HG02588 (cell line): Measurements from ENCODE around the gene RMP24.

Source experiments
- ATAC-seq: cut with Tn5 transposase; IDR thresholded peaks from one replicate; pipeline ENCODE4 v1.9.1; 2021; ENCODE audit warnings: mild to moderate bottlenecking, moderate library complexity; ENCODE audit not compliant: unreplicated experiment

RMP24 gene

DNA sequence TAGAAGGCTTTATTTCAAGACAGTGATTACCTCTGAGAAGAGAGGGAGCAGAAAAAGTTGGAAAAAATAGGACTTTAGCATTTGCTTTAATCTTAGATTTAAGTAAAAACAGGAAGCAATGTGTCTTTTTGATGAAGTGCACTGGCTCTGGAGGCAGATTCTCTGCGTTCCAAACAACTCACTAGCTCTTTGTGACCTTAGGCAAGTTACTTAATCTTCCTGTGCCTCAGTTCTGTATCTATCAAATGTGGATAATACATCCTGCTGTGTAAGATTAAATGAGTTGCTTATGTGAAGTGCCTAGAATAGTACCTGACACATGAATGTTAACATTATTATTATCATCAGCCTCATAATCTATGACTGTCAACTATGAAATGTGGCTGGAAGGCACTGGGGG, 52.5 kb downstream of the RMP24 start:
- no peak for ATAC-seq

DNA sequence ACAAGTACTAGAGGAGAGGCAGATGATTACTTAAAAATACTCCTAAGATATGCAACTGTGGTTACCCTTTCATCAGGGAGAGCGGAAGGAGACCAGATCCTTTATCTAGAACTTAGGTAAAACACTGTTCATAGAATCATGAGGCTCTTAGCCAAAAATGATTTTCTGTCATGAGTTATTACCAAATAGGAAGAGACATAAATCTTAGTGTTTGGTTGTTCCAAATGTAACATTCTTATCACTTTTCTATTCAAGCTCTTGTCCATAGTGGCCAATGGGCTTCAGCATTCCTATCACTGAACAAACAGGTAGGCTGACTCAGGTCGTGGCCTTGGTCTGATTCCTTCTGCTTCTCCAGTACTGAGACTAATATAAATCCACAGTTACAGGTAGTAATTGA, 56.4 kb downstream of the RMP24 start:
- no peak for ATAC-seq
